ENCODE measurements around the gene KSR1.
"Not testable (repeated sequence)": the region's sequence is repeated elsewhere in the genome, so short reads cannot be mapped to it uniquely, and the experiment has no call there.

The KSR1 gene

GRCh38 chr17:27455914-27456680 is at the start of gene KSR1:
Gene KSR1, plus strand, starts transcription at chr17:27456448. Its CDS starts 196 bp downstream, at chr17:27456644.
- DNase-seq (ENCODE audit: low read depth, low spot score) = no peak
- no peak within 1 kb of the TSS for H3K27ac ChIP-seq

- no peak for DNase-seq (ENCODE audit: low read depth, low spot score)
- H3K27ac ChIP-seq = no peak overlapping the region
These were observed 48.1 kb upstream of the KSR1 start for GRCh38 chr17:27407916-27408864.

GRCh38 chr17:27408891-27409290 is 47.4 kb upstream of the KSR1 start:
- H3K27ac ChIP-seq = no peak overlapping the region
- DNase-seq (ENCODE audit: low read depth, low spot score) = no peak

GRCh38 chr17:27412158-27412557 is 44.1 kb upstream of the KSR1 start:
- not testable (repeated sequence) for DNase-seq (ENCODE audit: low read depth, low spot score); H3K27ac ChIP-seq

- DNase-seq (ENCODE audit: low read depth, low spot score) = no peak
- H3K27ac ChIP-seq = no peak overlapping the region
These were observed 42.9 kb upstream of the KSR1 start for GRCh38 chr17:27413315-27413714.

- H3K27ac ChIP-seq = no peak overlapping the region
- DNase-seq (ENCODE audit: low read depth, low spot score) = no peak
These were observed 42.5 kb upstream of the KSR1 start for GRCh38 chr17:27413792-27414191.

- H3K27ac ChIP-seq = no peak overlapping the region
- no peak for DNase-seq (ENCODE audit: low read depth, low spot score)
These were observed 42.0 kb upstream of the KSR1 start for GRCh38 chr17:27414271-27414670.

GRCh38 chr17:27414694-27415093 is 41.6 kb upstream of the KSR1 start:
- H3K27ac ChIP-seq = no peak overlapping the region
- DNase-seq (ENCODE audit: low read depth, low spot score) = no peak

GRCh38 chr17:27415120-27415795 is 41.0 kb upstream of the KSR1 start:
- no peak for DNase-seq (ENCODE audit: low read depth, low spot score)
- no peak overlapping the region for H3K27ac ChIP-seq

- H3K27ac ChIP-seq = no peak overlapping the region
- DNase-seq (ENCODE audit: low read depth, low spot score) = no peak
These were observed 38.5 kb upstream of the KSR1 start for GRCh38 chr17:27417596-27418365.

GRCh38 chr17:27418366-27418615 is 38.0 kb upstream of the KSR1 start:
- no peak for DNase-seq (ENCODE audit: low read depth, low spot score)
- H3K27ac ChIP-seq = no peak overlapping the region

GRCh38 chr17:27419156-27419555 is 37.1 kb upstream of the KSR1 start:
- no peak for DNase-seq (ENCODE audit: low read depth, low spot score)
- H3K27ac ChIP-seq = no peak overlapping the region

- no peak overlapping the region for H3K27ac ChIP-seq
- DNase-seq (ENCODE audit: low read depth, low spot score) = no peak
These were observed 35.9 kb upstream of the KSR1 start for GRCh38 chr17:27420211-27420950.

GRCh38 chr17:27421111-27421510 is 35.1 kb upstream of the KSR1 start:
- no peak overlapping the region for H3K27ac ChIP-seq
- DNase-seq (ENCODE audit: low read depth, low spot score) = no peak

GRCh38 chr17:27421626-27422025 is 34.6 kb upstream of the KSR1 start:
- DNase-seq (ENCODE audit: low read depth, low spot score); H3K27ac ChIP-seq: not testable (repeated sequence)

GRCh38 chr17:27422601-27423000 is 33.6 kb upstream of the KSR1 start:
- DNase-seq (ENCODE audit: low read depth, low spot score) = no peak
- no peak overlapping the region for H3K27ac ChIP-seq

GRCh38 chr17:27423651-27424050 is 32.6 kb upstream of the KSR1 start:
- no peak overlapping the region for H3K27ac ChIP-seq
- DNase-seq (ENCODE audit: low read depth, low spot score) = no peak

GRCh38 chr17:27424516-27424915 is 31.7 kb upstream of the KSR1 start:
- H3K27ac ChIP-seq = no peak overlapping the region
- no peak for DNase-seq (ENCODE audit: low read depth, low spot score)

- DNase-seq (ENCODE audit: low read depth, low spot score) = no peak
- no peak overlapping the region for H3K27ac ChIP-seq
These were observed 31.3 kb upstream of the KSR1 start for GRCh38 chr17:27424941-27425340.

GRCh38 chr17:27425571-27425970 is 30.7 kb upstream of the KSR1 start:
- H3K27ac ChIP-seq; DNase-seq (ENCODE audit: low read depth, low spot score): not testable (repeated sequence)

Data from epithelial cell of prostate (primary cell).